NCI-H1105 treated with DMSO at 0.1 percent for 48 hours (cell line): Measurements from ENCODE around the gene FAM228A.
A peak's percentile ranks its signal among the peaks of the same experiment; 100 is the strongest.

Experiments used
- DNase-seq: peaks from one replicate; lab custom pipeline; 2025; lab: John Stamatoyannopoulos, UW

The FAM228A gene

DNA sequence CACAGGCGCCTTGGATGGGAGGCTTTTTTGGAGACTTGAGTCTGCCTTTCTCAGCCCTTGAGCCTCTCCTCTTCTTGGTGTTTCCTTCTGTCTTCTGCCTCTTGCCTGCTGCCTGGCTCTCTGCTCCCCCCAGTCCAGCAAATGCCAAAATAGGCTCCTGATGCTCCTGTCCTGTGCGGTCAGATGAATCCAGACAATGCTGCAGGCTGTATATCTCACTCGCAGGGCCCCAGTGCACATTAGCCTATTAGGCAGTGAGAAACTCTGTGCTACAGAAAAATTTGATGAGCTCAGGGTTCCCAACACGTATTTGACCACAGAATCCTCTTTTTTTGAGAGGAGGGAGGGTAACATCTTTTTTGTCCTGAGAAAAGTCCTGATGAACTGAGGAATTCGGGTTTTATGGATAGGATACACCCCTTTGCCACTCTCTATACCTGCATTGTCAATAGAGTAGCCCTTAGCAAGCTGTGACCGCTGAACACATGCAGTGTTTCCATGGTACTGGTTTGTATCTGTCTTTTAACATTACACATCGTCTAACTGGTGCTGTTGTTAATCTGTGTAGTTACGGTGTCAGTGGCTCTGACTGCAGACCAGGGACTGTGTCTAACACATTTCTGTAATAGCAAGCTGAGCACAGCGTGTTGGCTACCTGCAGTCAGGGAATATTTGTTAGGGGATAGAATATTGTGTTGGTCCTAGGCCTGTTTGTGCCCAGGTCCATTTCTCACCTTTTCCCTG, 50.8 kb downstream of the FAM228A start:
- no peak for DNase-seq

DNA sequence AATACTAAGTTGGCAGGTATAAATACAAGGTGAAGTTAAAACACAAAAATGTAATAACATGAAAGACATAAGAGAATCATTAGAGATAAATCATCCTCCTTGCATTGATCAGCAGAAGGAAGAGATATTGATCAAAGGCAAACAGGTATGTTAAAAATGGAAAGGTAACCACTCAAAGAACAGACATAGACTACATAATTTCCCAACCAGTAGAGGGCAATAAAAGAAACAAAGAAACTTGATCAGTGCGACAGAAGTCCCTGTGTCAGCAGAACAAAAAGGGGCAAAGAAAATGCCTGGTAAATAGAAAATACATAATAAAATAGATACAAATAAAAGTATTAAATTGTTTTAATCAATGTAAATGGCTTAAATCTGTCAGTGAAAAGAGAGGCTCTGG, 53.6 kb downstream of the FAM228A start:
- DNase-seq = peak; percentile 37

DNA sequence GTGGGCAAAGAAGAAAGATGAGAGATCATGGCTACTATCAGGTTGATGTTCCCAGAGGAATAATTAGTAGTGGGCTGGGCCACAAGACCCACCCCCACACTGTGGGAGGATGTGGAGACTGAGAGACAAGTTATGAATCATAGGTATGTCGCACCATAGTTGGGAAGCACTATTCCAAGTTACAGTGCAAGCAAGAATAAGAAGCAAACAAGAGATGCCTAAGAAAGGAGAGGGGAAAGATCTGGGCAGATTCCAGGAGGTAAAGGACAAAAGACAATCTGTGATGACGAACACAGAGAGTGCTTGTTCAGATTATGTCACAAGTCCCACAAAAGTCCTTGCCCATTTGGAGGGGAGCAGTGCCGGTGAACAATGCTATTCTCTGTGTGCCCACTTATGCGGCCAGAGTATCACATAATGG, 56.6 kb downstream of the FAM228A start:
- no peak for DNase-seq

DNA sequence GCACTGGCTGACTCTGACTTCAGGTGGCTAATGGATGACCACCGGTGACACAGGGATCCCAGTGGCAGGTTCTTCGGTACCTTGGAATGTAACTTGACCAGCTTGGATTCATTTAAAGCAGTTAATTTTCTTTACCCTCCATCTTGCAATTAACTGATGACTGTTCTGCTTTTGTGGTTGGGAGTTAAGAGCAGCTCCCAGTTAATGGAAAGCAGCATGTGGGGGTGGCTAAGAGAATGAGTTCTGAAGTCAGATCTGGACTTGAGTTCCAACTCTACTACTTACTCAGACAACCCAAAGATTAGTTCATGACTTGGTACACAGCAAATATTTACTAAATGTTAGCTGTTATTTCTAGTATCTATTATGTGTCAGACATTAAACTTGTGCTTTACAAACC, 58.5 kb downstream of the FAM228A start:
- no peak for DNase-seq

DNA sequence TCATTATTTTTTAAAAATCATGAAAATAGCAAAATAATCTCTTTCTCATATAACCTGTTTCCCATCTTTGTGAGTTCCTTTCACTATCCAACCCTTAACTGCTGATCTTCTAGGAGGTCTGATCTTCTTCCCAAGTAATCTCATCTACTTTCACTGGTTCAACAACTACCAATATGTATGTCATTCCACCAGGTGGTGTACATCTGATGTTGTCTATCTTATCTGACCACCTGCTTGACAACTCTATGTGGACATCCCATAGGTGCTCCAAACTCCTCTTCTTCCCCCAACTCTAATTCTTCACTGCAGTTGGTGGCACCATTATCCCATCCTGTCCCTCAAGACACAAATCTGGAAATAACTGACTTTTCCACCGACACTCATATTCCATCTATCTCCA, 62.5 kb downstream of the FAM228A start:
- DNase-seq = no peak

DNA sequence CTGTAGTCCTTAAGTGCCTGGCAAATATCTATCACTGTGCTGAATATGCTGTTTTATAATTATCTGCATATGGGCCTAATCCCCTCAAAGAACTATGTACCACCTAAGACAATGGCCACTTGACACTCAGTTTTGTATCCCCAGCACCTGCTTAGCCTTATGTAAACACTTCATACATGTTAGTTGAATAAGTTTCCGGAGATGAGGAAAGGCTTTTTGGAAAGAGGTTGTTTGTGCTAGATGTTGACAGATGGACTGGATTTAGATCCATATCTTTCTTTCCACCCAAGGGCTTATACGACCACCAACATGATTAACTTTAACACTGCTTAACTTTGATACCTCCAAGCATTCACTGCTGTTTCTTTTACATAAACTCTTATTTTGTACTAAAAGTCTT, 63.3 kb downstream of the FAM228A start:
- DNase-seq = peak; percentile 92

DNA sequence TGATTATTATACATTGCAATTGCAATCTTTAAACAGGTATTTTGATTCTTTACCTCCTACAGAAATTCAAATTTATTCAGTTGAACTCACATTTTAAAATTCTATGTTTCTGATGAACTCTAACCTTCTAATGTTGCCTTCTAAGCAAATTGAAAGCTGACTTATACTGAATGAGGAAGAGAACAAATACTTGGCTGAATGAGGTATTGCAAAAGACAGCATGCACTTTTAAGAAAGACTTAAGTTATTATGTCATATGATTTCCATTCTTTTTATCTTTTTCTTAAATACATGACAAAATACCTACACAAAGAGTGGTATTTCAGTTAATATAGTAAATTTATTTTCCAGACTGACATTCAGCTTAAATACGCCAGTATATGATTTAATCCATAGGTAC, 64.7 kb downstream of the FAM228A start:
- DNase-seq = no peak
